SU-DHL-6 (cell line): Measurements from ENCODE around the gene SYNDIG1.

Experiments
- H2AFZ ChIP-seq: fragments of 200-600 bp; sonication (generic); 2 replicates; pipeline ENCODE4 v1.6.1; 2014; ENCODE audit warnings: low read depth, mild to moderate bottlenecking, moderate library complexity, mixed read lengths, antibody characterized with exemption, low read length; ENCODE audit not compliant: severe bottlenecking
- H3F3A ChIP-seq: fragments of 200-600 bp; shearing (Covaris generic); 2 replicates; pipeline ENCODE4 v1.6.0; 2016; ENCODE audit warnings: antibody characterized with exemption, mild to moderate bottlenecking; ENCODE audit not compliant: insufficient read depth
- H3K27ac ChIP-seq: fragments of 200-600 bp; sonication (generic); 2 replicates; pipeline ENCODE4 v1.5.1; 2016; ENCODE audit warnings: low read depth, mild to moderate bottlenecking, low read length, moderate library complexity, mixed read lengths
- H3K27me3 ChIP-seq: fragments of 200-600 bp; sonication (generic), shearing (Covaris generic); 2 replicates; pipeline ENCODE4 v1.6.0; 2014; ENCODE audit warnings: mild to moderate bottlenecking, low read length
- H3K36me3 ChIP-seq: fragments of 200-600 bp; sonication (generic); 2 replicates; pipeline ENCODE4 v1.6.1; 2014; ENCODE audit warnings: mild to moderate bottlenecking, low read length, mixed read lengths
- H3K4me2 ChIP-seq: fragments of 300-600, 200-600 bp; shearing (Covaris generic), sonication (generic); 2 replicates; pipeline ENCODE4 v1.6.0; 2014; ENCODE audit warnings: low read length, low read depth, mild to moderate bottlenecking; ENCODE audit not compliant: poor library complexity, severe bottlenecking
- H3K4me3 ChIP-seq: fragments of 200-600 bp; sonication (generic); 2 replicates; pipeline ENCODE4 v1.5.1; 2014; ENCODE audit warnings: antibody characterized with exemption, low read length, mild to moderate bottlenecking, mixed read lengths; ENCODE audit not compliant: insufficient read depth, poor library complexity, severe bottlenecking
- H3K79me2 ChIP-seq: fragments of 200-600 bp; sonication (generic); 2 replicates; pipeline ENCODE4 v1.6.1; 2014; ENCODE audit warnings: mild to moderate bottlenecking, low read length, moderate library complexity; ENCODE audit not compliant: insufficient read depth
- H3K9ac ChIP-seq: fragments of 200-600 bp; sonication (generic); 2 replicates; pipeline ENCODE4 v1.7.0; 2014; ENCODE audit warnings: mild to moderate bottlenecking, low read length
- H3K9me2 ChIP-seq: fragments of 200-600 bp; sonication (generic); replicated peaks from 2 replicates; pipeline ENCODE4 v1.6.1; 2014; ENCODE audit warnings: low read length; ENCODE audit not compliant: insufficient read depth
- H3K9me3 ChIP-seq: fragments of 200-600 bp; sonication (generic); 2 replicates; pipeline ENCODE4 v1.6.1; 2014; ENCODE audit warnings: low read length, mixed read lengths; ENCODE audit not compliant: insufficient read depth
- H4K20me1 ChIP-seq: fragments of 200-600 bp; sonication (generic); 2 replicates; pipeline ENCODE4 v1.6.1; 2014; ENCODE audit warnings: low read depth, mild to moderate bottlenecking, antibody characterized with exemption, low read length, moderate library complexity, mixed read lengths
- CTCF ChIP-seq: fragments of 200-600 bp; sonication (generic); IDR thresholded peaks from one replicate; pipeline ENCODE4 v1.5.1; 2017; ENCODE audit warnings: antibody characterized with exemption, mild to moderate bottlenecking, low read length, moderate library complexity; ENCODE audit not compliant: insufficient read depth, poor library complexity, severe bottlenecking
- EZH2phosphoT487 ChIP-seq: fragments of 200-600 bp; sonication (generic), shearing (Covaris generic); conservative IDR thresholded peaks from 2 replicates; pipeline ENCODE4 v1.6.1; 2018; ENCODE audit warnings: mild to moderate bottlenecking, antibody characterized with exemption, low read length, moderate library complexity, mixed read lengths

The SYNDIG1 gene

GRCh38 chr20:24421071-24421470, 48.4 kb upstream of the SYNDIG1 start:
- Histone ChIP-seq H3K27ac (no peak overlapping the region), H3K4me2 (no peak overlapping the region), H3K27me3 (no peaks in the 10 kb centered on the region), H3K4me3 (no peak overlapping the region), H3K9ac (no peak overlapping the region), H3K79me2 (no peaks in the 10 kb centered on the region), H3K36me3 (no peaks in the 10 kb centered on the region), H3K9me2 (no peaks in the 10 kb centered on the region), H3K9me3 (0 out of 2 replicates have a peak, but pooled peaks cover 3% of the 10 kb centered on the region), H3F3A (no peaks in the 10 kb centered on the region), H4K20me1 (no peaks in the 10 kb centered on the region), H2AFZ (no peak overlapping the region)
- no peak for TF ChIP-seq EZH2phosphoT487
- TF ChIP-seq CTCF = no peak

GRCh38 chr20:24422091-24422760, 47.2 kb upstream of the SYNDIG1 start:
- Histone ChIP-seq H3F3A (no peaks in the 10 kb centered on the region), H4K20me1 (no peaks in the 10 kb centered on the region), H3K4me3 (no peak overlapping the region), H3K9me2 (no peaks in the 10 kb centered on the region), H3K9ac (no peak overlapping the region), H3K27ac (no peak overlapping the region), H3K9me3 (no peaks in the 10 kb centered on the region), H3K27me3 (no peaks in the 10 kb centered on the region), H3K79me2 (no peaks in the 10 kb centered on the region), H3K4me2 (no peak overlapping the region), H3K36me3 (no peaks in the 10 kb centered on the region), H2AFZ (no peak overlapping the region)
- TF ChIP-seq EZH2phosphoT487 (no peak), CTCF (no peak)

- no peak overlapping the region for H3K4me2 ChIP-seq
- no peaks in the 10 kb centered on the region for H3K27me3 ChIP-seq
- no peak for TF ChIP-seq CTCF
- H3K4me3 ChIP-seq = no peak overlapping the region
- no peak overlapping the region for H3K9ac ChIP-seq
- no peaks in the 10 kb centered on the region for H3K79me2 ChIP-seq
- H3K27ac ChIP-seq = no peak overlapping the region
- no peaks in the 10 kb centered on the region for H3F3A ChIP-seq
- no peaks in the 10 kb centered on the region for H4K20me1 ChIP-seq
- no peaks in the 10 kb centered on the region for H3K9me3 ChIP-seq
- H3K9me2 ChIP-seq = no peaks in the 10 kb centered on the region
- no peaks in the 10 kb centered on the region for H3K36me3 ChIP-seq
- H2AFZ ChIP-seq = no peak overlapping the region
These were observed 45.8 kb upstream of the SYNDIG1 start for GRCh38 chr20:24423390-24424313.
